ENCODE results near the gene C5.

DNA sequence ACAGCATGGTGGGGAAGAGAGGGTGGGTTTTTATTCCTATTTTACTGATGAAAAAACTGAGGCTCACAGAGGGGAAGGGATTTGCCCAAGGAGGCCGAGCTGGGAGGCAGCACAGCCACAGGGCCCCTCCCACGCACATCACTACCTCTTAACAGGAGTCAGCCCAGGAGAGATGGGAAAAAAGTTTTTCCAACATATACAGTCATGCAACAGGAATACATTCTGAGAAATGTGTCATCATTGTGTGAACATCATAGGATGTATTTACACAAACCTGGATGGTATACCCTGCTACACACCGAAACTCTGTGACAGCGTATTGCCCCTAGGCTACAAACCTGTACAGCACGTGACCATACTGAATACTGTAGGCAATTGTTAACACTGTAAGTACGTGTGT lies 135.1 kb downstream of the C5 start:
- TF ChIP-seq, protein P1, sequence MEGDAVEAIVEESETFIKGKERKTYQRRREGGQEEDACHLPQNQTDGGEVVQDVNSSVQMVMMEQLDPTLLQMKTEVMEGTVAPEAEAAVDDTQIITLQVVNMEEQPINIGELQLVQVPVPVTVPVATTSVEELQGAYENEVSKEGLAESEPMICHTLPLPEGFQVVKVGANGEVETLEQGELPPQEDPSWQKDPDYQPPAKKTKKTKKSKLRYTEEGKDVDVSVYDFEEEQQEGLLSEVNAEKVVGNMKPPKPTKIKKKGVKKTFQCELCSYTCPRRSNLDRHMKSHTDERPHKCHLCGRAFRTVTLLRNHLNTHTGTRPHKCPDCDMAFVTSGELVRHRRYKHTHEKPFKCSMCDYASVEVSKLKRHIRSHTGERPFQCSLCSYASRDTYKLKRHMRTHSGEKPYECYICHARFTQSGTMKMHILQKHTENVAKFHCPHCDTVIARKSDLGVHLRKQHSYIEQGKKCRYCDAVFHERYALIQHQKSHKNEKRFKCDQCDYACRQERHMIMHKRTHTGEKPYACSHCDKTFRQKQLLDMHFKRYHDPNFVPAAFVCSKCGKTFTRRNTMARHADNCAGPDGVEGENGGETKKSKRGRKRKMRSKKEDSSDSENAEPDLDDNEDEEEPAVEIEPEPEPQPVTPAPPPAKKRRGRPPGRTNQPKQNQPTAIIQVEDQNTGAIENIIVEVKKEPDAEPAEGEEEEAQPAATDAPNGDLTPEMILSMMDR (IDR thresholded peaks at IDR 0.05), result no peak
- TF ChIP-seq FOXK1 (CRISPR knock-in tag; IDR thresholded peaks at IDR 0.05), result no peak
- TF ChIP-seq, protein P2, sequence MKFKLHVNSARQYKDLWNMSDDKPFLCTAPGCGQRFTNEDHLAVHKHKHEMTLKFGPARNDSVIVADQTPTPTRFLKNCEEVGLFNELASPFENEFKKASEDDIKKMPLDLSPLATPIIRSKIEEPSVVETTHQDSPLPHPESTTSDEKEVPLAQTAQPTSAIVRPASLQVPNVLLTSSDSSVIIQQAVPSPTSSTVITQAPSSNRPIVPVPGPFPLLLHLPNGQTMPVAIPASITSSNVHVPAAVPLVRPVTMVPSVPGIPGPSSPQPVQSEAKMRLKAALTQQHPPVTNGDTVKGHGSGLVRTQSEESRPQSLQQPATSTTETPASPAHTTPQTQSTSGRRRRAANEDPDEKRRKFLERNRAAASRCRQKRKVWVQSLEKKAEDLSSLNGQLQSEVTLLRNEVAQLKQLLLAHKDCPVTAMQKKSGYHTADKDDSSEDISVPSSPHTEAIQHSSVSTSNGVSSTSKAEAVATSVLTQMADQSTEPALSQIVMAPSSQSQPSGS (CRISPR knock-in tag; IDR thresholded peaks at IDR 0.05; ENCODE audit: borderline replicate concordance, low read depth), result no peak
- TF ChIP-seq, protein P3, sequence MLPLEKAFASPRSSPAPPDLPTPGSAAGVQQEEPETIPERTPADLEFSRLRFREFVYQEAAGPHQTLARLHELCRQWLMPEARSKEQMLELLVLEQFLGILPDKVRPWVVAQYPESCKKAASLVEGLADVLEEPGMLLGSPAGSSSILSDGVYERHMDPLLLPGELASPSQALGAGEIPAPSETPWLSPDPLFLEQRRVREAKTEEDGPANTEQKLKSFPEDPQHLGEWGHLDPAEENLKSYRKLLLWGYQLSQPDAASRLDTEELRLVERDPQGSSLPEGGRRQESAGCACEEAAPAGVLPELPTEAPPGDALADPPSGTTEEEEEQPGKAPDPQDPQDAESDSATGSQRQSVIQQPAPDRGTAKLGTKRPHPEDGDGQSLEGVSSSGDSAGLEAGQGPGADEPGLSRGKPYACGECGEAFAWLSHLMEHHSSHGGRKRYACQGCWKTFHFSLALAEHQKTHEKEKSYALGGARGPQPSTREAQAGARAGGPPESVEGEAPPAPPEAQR (CRISPR knock-in tag; IDR thresholded peaks at IDR 0.05), result no peak
- TF ChIP-seq CBFB (CRISPR knock-in tag; IDR thresholded peaks at IDR 0.05; ENCODE audit: low read depth), result no peak
- TF ChIP-seq TEAD4 (CRISPR knock-in tag; IDR thresholded peaks at IDR 0.05), result no peak
- TF ChIP-seq ZNF317 (CRISPR knock-in tag; IDR thresholded peaks at IDR 0.05; ENCODE audit: borderline replicate concordance, low read depth), result no peak
- TF ChIP-seq ZNF263 (CRISPR knock-in tag; IDR thresholded peaks at IDR 0.05; ENCODE audit: low read depth), result no peak
- TF ChIP-seq, protein P4, sequence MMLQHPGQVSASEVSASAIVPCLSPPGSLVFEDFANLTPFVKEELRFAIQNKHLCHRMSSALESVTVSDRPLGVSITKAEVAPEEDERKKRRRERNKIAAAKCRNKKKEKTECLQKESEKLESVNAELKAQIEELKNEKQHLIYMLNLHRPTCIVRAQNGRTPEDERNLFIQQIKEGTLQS (CRISPR knock-in tag; conservative IDR thresholded peaks at IDR 0.05), result no peak

Measured in WTC11 (cell line).